Measurements from ENCODE around the gene ACSS1. TPM values are rescaled to one million over a fixed set of nuclear protein-coding genes. Genes with fewer than 3 reads are reported as not detected.

The ACSS1 gene
- total and polyA plus RNA-seq, 2 of the 8 experiments (the other 6 are each of a cell fraction or from before 2014, with no cell fraction given), result 2.6 to 3.4 TPM

GRCh38 chr20:24990810-24991252 lies 67.1 kb downstream of the ACSS1 start:
- no peak overlapping the region for H3K23ac ChIP-seq (ENCODE audit: insufficient read length)
- H2BK5ac ChIP-seq (ENCODE audit: low read depth, low read length), result no peak overlapping the region
- peak overlapping the region in 1 of 4 experiments; percentile 86; a peak in 2 of 8 replicates for H3K4me3 ChIP-seq (ENCODE audit: extremely low read depth in 1 of 4, insufficient read depth in 2 of 4, low read depth in 3 of 4, low read length in 4 of 4)
- no peak overlapping the region for H2BK120ac ChIP-seq (replicated peaks; ENCODE audit: low read depth, low read length)
- peaks cover 7% of the 10 kb centered on the region for H3K79me1 ChIP-seq (ENCODE audit: low read depth, low read length)
- H2AFZ ChIP-seq (ENCODE audit: low read length), result no peak overlapping the region
- H3K14ac ChIP-seq (ENCODE audit: insufficient read length), result no peak overlapping the region
- no peak overlapping the region for H4K5ac ChIP-seq (ENCODE audit: insufficient read length, low read depth, low read length)
- no peak overlapping the region for H3K27ac ChIP-seq (ENCODE audit: low read depth, low read length)
- no peak overlapping the region for H3K9ac ChIP-seq (replicated peaks in 1 of 4; ENCODE audit: extremely low read depth in 1 of 4, low read depth in 3 of 4, low read length in 3 of 4)
- peaks cover 0 to 6% of the 10 kb centered on the region in 2 experiments for H4K20me1 ChIP-seq (replicated peaks in 1 of 2; ENCODE audit: control insufficient read depth in 1 of 2, insufficient read depth in 2 of 2, low read length in 2 of 2)
- FAIRE-seq, result no peak
- no peak overlapping the region for H2BK12ac ChIP-seq (ENCODE audit: low read depth, low read length)
- H3K4me1 ChIP-seq (replicated peaks in 1 of 4; ENCODE audit: control insufficient read depth in 3 of 4, insufficient read depth in 4 of 4, low read length in 3 of 4), result peaks cover 0 to 7% (median 0%) of the 10 kb centered on the region in 4 experiments; a peak in 1 of 7 replicates
- H3K4ac ChIP-seq (replicated peaks; ENCODE audit: insufficient read length, low read depth, low read length), result no peak overlapping the region
- peak overlapping the region; percentile 72 to 82; a peak in 1 of 4 replicates for H3K4me2 ChIP-seq (ENCODE audit: insufficient read depth in 1 of 2, low read depth in 2 of 2, low read length in 2 of 2)
- no peaks in the 10 kb centered on the region for H3K36me3 ChIP-seq (ENCODE audit: control insufficient read depth in 2 of 4, insufficient read depth in 4 of 4, low read length in 3 of 4)
- H4K91ac ChIP-seq (replicated peaks; ENCODE audit: insufficient read length, low read length), result no peak overlapping the region
- H3K23me2 ChIP-seq (ENCODE audit: low read depth, low read length), result peaks cover 3% of the 10 kb centered on the region
- TF ChIP-seq KDM4A (IDR thresholded peaks at IDR 0.05; ENCODE audit: low read depth, low read length, severe bottlenecking), result no peak
- no peak for TF ChIP-seq SAP30 (IDR thresholded peaks at IDR 0.05; ENCODE audit: insufficient read depth, insufficient replicate concordance, low read length)
- TF ChIP-seq GABPA (IDR thresholded peaks at IDR 0.05; ENCODE audit: borderline replicate concordance, insufficient read depth, low read length), result no peak
- no peak for TF ChIP-seq SP2 (IDR thresholded peaks at IDR 0.05; ENCODE audit: low read length)
- no peak for TF ChIP-seq SIX5 (IDR thresholded peaks at IDR 0.05; ENCODE audit: low read depth, low read length)
- TF ChIP-seq, protein P1, sequence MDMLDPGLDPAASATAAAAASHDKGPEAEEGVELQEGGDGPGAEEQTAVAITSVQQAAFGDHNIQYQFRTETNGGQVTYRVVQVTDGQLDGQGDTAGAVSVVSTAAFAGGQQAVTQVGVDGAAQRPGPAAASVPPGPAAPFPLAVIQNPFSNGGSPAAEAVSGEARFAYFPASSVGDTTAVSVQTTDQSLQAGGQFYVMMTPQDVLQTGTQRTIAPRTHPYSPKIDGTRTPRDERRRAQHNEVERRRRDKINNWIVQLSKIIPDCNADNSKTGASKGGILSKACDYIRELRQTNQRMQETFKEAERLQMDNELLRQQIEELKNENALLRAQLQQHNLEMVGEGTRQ (IDR thresholded peaks at IDR 0.05; ENCODE audit: low read length), result no peak
- no peak for TF ChIP-seq HDAC6 (IDR thresholded peaks at IDR 0.05; ENCODE audit: low read depth, low read length)
- TF ChIP-seq CREB1 (IDR thresholded peaks at IDR 0.05), result no peak
- POLR2A ChIA-PET (ENCODE audit: partially characterized antibody), result no interaction called here
- no peak overlapping the region for H4K8ac ChIP-seq (ENCODE audit: extremely low read depth, insufficient read depth, low read length)
- H3K9me3 ChIP-seq (ENCODE audit: insufficient read depth in 2 of 2, low read depth in 1 of 2, low read length in 1 of 2), result no peaks in the 10 kb centered on the region
- no peak overlapping the region for H2BK20ac ChIP-seq (ENCODE audit: low read length)
- no peaks in the 10 kb centered on the region for H3K27me3 ChIP-seq (replicated peaks in 1 of 4; ENCODE audit: control insufficient read depth in 3 of 4, extremely low read depth in 1 of 4, insufficient read depth in 3 of 4, low read length in 3 of 4)
- CTCF ChIA-PET (ENCODE audit: partially characterized antibody), result interaction anchor here (1.4 kb wide), 1 partner anchor 257 kb away, joined by 3 read pairs; no protein-coding TSS in a partner anchor
- H3K56ac ChIP-seq (replicated peaks; ENCODE audit: insufficient read length, low read depth, low read length), result no peak overlapping the region
- peaks cover 6 to 58% of the 10 kb centered on the region in 2 experiments for H3K79me2 ChIP-seq (ENCODE audit: control insufficient read depth in 1 of 2, insufficient read depth in 2 of 2, low read length in 2 of 2)
- H2AK5ac ChIP-seq (ENCODE audit: low read depth, low read length), result no peak overlapping the region
- H2BK15ac ChIP-seq (ENCODE audit: low read length), result no peak overlapping the region
- no peak for DNase-seq (ENCODE audit: low read depth in 1 of 2, low spot score in 2 of 2)
- no peak overlapping the region for H3K18ac ChIP-seq (ENCODE audit: extremely low read depth, low read length)
- WGBS, 2 experiments (ENCODE audit: extremely low coverage in 1 of 2, insufficient coverage in 1 of 2, insufficient read length in 1 of 2, insufficient replicate concordance in 2 of 2, low coverage in 1 of 2, low lambda C conversion rate in 2 of 2, missing lambda C conversion rate in 1 of 2), result 83% methylated on average over 2 of the region's 2 CpGs; no CpG with 5 or more reads in 1 of the 2 experiments
